ENCODE data around the gene INHBE. TPM values are rescaled to one million over a fixed set of nuclear protein-coding genes. Genes with fewer than 3 reads are reported as not detected.
"Not testable (repeated sequence)": the region's sequence is repeated elsewhere in the genome, so short reads cannot be mapped to it uniquely, and the experiment has no call there.

Gene INHBE
- total RNA-seq, 1 experiment from 2014 or later = 10.1 TPM

DNA sequence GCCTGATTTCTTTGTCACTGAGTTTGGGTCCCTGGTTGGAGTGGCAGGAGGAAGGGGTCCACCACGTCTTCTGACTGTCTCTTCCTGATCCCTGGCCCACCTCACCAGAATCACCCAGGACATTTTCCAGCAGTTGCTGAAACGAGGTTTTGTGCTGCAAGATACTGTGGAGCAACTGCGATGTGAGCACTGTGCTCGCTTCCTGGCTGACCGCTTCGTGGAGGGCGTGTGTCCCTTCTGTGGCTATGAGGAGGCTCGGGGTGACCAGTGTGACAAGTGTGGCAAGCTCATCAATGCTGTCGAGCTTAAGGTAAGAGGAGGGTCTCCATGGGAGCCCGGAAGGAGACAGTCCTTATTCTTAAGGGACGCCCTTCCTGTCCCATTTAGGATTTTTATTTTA lies 45.1 kb downstream of the INHBE start:
- Histone ChIP-seq H3K56ac (ENCODE audit: insufficient read length, low read depth, low read length) (no peak overlapping the region), H3T11ph (ENCODE audit: low read length) (no peak overlapping the region), H3K18ac (ENCODE audit: insufficient read length, low read depth, low read length) (no peak overlapping the region), H3K23me2 (ENCODE audit: insufficient read length, low read depth, low read length, poor library complexity, severe bottlenecking) (no peaks in the 10 kb centered on the region), H2BK5ac (ENCODE audit: insufficient read length, low read length) (no peak overlapping the region), H3K4me1 (ENCODE audit: insufficient read depth, low read length) (no peaks in the 10 kb centered on the region), H3K23ac (ENCODE audit: insufficient read length, low read depth, low read length) (no peak overlapping the region), H2BK20ac (ENCODE audit: low read depth, low read length, poor library complexity, severe bottlenecking) (no peak overlapping the region), H3K79me1 (ENCODE audit: insufficient read depth, low read depth, low read length, poor library complexity, severe bottlenecking) (no peaks in the 10 kb centered on the region), H3K9me3 (ENCODE audit: control insufficient read depth, low read depth, low read length) (no peaks in the 10 kb centered on the region), H2AFZ (ENCODE audit: low read length) (no peak overlapping the region), H3K9ac (ENCODE audit: extremely low read depth, insufficient read length, low read length) (no peak overlapping the region), H3K4me2 (ENCODE audit: insufficient read depth, insufficient read length, low read length) (no peak overlapping the region), H4K5ac (ENCODE audit: insufficient read length, low read depth, low read length) (no peak overlapping the region), H4K91ac (ENCODE audit: insufficient read length, low read depth, low read length) (no peak overlapping the region), H2BK120ac (ENCODE audit: low read depth, low read length, poor library complexity, severe bottlenecking) (no peak overlapping the region), H2BK15ac (ENCODE audit: low read depth, low read length) (no peak overlapping the region), H3K27ac (ENCODE audit: insufficient read length, low read depth, low read length) (no peak overlapping the region), H3K14ac (ENCODE audit: insufficient read depth, low read length) (no peak overlapping the region), H2BK12ac (ENCODE audit: insufficient read length, low read depth, low read length) (no peak overlapping the region), H3K27me3 (ENCODE audit: insufficient read depth, low read length) (no peaks in the 10 kb centered on the region), H3K4ac (ENCODE audit: low read depth, low read length) (no peak overlapping the region), H2AK5ac (ENCODE audit: insufficient read length, low read length) (no peak overlapping the region), H3K79me2 (ENCODE audit: insufficient read depth, low read length) (no peaks in the 10 kb centered on the region), H4K8ac (replicated peaks; ENCODE audit: insufficient read length, low read depth, low read length) (no peak overlapping the region), H4K20me1 (ENCODE audit: control insufficient read depth, insufficient read depth, insufficient read length) (no peaks in the 10 kb centered on the region)
- Mint-ChIP-seq H3K27ac (no peak overlapping the region; a peak in 1 of 7 replicates), H3K4me3 (no peak overlapping the region), H3K9me3 (peaks cover 0 to 3% of the 10 kb centered on the region in 2 experiments; a peak in 1 of 5 replicates), H3K36me3 (ENCODE audit: insufficient read depth in 1 of 3, low read depth in 3 of 3) (peaks cover 83 to 97% (median 89%) of the 10 kb centered on the region in 3 experiments), H3K27me3 (ENCODE audit: low read depth) (no peaks in the 10 kb centered on the region), H3K4me1 (peaks cover 0 to 2% of the 10 kb centered on the region in 2 experiments; a peak in 2 of 4 replicates)
- DNase-seq = no peak
- no CpG with 5 or more reads among the region's 11 CpGs for WGBS (ENCODE audit: extremely low coverage, insufficient read length, low lambda C conversion rate)
- TF ChIP-seq, protein P1, sequence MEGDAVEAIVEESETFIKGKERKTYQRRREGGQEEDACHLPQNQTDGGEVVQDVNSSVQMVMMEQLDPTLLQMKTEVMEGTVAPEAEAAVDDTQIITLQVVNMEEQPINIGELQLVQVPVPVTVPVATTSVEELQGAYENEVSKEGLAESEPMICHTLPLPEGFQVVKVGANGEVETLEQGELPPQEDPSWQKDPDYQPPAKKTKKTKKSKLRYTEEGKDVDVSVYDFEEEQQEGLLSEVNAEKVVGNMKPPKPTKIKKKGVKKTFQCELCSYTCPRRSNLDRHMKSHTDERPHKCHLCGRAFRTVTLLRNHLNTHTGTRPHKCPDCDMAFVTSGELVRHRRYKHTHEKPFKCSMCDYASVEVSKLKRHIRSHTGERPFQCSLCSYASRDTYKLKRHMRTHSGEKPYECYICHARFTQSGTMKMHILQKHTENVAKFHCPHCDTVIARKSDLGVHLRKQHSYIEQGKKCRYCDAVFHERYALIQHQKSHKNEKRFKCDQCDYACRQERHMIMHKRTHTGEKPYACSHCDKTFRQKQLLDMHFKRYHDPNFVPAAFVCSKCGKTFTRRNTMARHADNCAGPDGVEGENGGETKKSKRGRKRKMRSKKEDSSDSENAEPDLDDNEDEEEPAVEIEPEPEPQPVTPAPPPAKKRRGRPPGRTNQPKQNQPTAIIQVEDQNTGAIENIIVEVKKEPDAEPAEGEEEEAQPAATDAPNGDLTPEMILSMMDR (conservative IDR thresholded peaks at IDR 0.05) = no peak

DNA sequence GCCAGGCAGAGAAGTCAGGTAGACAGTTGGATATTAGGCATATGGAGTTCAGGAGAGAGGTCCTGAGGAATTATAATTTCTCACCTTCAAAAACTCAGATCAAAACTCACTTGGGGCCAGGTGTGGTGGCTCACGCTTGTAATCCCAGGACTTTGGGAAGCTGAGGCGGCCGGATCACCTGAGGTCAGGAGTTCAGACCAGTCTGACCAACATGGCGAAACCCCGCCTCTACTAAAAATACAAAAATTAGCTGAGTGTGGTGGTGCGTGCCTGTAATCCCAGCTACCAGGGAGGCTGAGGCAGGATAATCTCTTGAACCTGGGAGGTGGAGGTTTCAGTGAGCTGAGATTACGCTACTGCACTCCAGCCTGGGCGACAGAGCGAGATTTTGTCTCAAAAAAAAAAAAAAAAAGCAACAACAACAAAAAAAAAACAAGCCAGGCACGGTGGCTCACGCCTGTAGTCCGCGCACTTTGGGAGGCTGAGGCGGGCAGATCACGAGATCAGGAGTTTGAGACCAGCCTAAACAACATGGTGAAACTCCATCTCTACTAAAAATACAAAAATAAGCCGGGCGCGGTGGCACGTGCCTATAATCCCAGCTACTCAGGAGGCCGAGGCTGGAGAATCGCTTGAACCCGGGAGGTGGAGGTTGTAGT lies 47.3 kb downstream of the INHBE start:
- not testable (repeated sequence) for H3K79me2 ChIP-seq (ENCODE audit: insufficient read depth, low read length); H2BK5ac ChIP-seq (ENCODE audit: insufficient read length, low read length); H2BK12ac ChIP-seq (ENCODE audit: insufficient read length, low read depth, low read length); DNase-seq; H3K4me3 Mint-ChIP-seq; H3K9me3 ChIP-seq (ENCODE audit: control insufficient read depth, low read depth, low read length); H3K27me3 Mint-ChIP-seq (ENCODE audit: low read depth); H3K27ac ChIP-seq (ENCODE audit: insufficient read length, low read depth, low read length); H2BK120ac ChIP-seq (ENCODE audit: low read depth, low read length, poor library complexity, severe bottlenecking); H3K23me2 ChIP-seq (ENCODE audit: insufficient read length, low read depth, low read length, poor library complexity, severe bottlenecking); H3K9me3 Mint-ChIP-seq; H2BK20ac ChIP-seq (ENCODE audit: low read depth, low read length, poor library complexity, severe bottlenecking); H2AFZ ChIP-seq (ENCODE audit: low read length); H3T11ph ChIP-seq (ENCODE audit: low read length); H3K14ac ChIP-seq (ENCODE audit: insufficient read depth, low read length); H3K23ac ChIP-seq (ENCODE audit: insufficient read length, low read depth, low read length); H3K27me3 ChIP-seq (ENCODE audit: insufficient read depth, low read length); H3K9ac ChIP-seq (ENCODE audit: extremely low read depth, insufficient read length, low read length); H4K20me1 ChIP-seq (ENCODE audit: control insufficient read depth, insufficient read depth, insufficient read length); H3K4me1 Mint-ChIP-seq; H3K79me1 ChIP-seq (ENCODE audit: insufficient read depth, low read depth, low read length, poor library complexity, severe bottlenecking); H3K4ac ChIP-seq (ENCODE audit: low read depth, low read length); H2AK5ac ChIP-seq (ENCODE audit: insufficient read length, low read length); H3K4me2 ChIP-seq (ENCODE audit: insufficient read depth, insufficient read length, low read length); H3K18ac ChIP-seq (ENCODE audit: insufficient read length, low read depth, low read length); H4K91ac ChIP-seq (ENCODE audit: insufficient read length, low read depth, low read length); H3K4me1 ChIP-seq (ENCODE audit: insufficient read depth, low read length); H2BK15ac ChIP-seq (ENCODE audit: low read depth, low read length); H4K5ac ChIP-seq (ENCODE audit: insufficient read length, low read depth, low read length); H3K56ac ChIP-seq (ENCODE audit: insufficient read length, low read depth, low read length); H3K27ac Mint-ChIP-seq; H4K8ac ChIP-seq (replicated peaks; ENCODE audit: insufficient read length, low read depth, low read length)
- peaks cover 78 to 90% (median 85%) of the 10 kb centered on the region in 3 experiments for H3K36me3 Mint-ChIP-seq (ENCODE audit: insufficient read depth in 1 of 3, low read depth in 3 of 3)
- no CpG with 5 or more reads among the region's 22 CpGs for WGBS (ENCODE audit: extremely low coverage, insufficient read length, low lambda C conversion rate)

Data from H9 (cell line).